ENCODE data around the gene LCN10. TPM values are rescaled to one million over a fixed set of nuclear protein-coding genes. Genes with fewer than 3 reads are reported as not detected.

Gene LCN10
- total and polyA plus RNA-seq, 10 of the 15 experiments (the other 5 are each of a cell fraction or from before 2014, with no cell fraction given) = 0.06 to 1.3 (median 0.21) TPM; not detected in 1

DNA sequence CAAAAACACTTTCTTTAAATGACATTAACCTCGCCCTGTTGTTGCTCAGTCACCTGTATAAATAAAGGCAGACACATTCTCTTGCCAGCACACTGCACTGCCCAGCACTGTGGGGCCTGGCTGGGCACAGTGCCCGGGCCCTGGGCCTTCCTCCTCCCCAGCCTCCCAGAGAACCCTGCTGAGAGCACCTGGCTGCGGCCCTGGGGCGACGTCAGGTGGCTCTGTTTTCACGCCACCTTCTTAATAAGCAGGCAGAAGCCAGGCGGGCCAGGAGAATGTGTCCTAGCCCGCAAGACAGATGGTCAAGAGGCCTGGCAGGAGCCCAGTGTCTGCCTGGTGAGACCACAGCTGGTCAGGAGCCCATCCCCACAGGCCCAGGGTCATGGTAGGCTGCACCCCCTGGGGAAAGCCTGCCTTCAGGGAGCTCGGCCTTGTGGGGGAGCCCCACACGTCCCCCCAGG lies 47.3 kb downstream of the LCN10 start (continued):
- TF ChIP-seq, protein P1, sequence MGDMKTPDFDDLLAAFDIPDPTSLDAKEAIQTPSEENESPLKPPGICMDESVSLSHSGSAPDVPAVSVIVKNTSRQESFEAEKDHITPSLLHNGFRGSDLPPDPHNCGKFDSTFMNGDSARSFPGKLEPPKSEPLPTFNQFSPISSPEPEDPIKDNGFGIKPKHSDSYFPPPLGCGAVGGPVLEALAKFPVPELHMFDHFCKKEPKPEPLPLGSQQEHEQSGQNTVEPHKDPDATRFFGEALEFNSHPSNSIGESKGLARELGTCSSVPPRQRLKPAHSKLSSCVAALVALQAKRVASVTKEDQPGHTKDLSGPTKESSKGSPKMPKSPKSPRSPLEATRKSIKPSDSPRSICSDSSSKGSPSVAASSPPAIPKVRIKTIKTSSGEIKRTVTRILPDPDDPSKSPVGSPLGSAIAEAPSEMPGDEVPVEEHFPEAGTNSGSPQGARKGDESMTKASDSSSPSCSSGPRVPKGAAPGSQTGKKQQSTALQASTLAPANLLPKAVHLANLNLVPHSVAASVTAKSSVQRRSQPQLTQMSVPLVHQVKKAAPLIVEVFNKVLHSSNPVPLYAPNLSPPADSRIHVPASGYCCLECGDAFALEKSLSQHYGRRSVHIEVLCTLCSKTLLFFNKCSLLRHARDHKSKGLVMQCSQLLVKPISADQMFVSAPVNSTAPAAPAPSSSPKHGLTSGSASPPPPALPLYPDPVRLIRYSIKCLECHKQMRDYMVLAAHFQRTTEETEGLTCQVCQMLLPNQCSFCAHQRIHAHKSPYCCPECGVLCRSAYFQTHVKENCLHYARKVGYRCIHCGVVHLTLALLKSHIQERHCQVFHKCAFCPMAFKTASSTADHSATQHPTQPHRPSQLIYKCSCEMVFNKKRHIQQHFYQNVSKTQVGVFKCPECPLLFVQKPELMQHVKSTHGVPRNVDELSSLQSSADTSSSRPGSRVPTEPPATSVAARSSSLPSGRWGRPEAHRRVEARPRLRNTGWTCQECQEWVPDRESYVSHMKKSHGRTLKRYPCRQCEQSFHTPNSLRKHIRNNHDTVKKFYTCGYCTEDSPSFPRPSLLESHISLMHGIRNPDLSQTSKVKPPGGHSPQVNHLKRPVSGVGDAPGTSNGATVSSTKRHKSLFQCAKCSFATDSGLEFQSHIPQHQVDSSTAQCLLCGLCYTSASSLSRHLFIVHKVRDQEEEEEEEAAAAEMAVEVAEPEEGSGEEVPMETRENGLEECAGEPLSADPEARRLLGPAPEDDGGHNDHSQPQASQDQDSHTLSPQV (IDR thresholded peaks at IDR 0.05) = no peak
- no peak for TF ChIP-seq DPF2 (IDR thresholded peaks at IDR 0.05)
- TF ChIP-seq, protein P2, sequence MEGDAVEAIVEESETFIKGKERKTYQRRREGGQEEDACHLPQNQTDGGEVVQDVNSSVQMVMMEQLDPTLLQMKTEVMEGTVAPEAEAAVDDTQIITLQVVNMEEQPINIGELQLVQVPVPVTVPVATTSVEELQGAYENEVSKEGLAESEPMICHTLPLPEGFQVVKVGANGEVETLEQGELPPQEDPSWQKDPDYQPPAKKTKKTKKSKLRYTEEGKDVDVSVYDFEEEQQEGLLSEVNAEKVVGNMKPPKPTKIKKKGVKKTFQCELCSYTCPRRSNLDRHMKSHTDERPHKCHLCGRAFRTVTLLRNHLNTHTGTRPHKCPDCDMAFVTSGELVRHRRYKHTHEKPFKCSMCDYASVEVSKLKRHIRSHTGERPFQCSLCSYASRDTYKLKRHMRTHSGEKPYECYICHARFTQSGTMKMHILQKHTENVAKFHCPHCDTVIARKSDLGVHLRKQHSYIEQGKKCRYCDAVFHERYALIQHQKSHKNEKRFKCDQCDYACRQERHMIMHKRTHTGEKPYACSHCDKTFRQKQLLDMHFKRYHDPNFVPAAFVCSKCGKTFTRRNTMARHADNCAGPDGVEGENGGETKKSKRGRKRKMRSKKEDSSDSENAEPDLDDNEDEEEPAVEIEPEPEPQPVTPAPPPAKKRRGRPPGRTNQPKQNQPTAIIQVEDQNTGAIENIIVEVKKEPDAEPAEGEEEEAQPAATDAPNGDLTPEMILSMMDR (IDR thresholded peaks at IDR 0.05 in 2 of 3, conservative IDR thresholded peaks at IDR 0.05 in 1 of 3; ENCODE audit: control insufficient read depth in 2 of 3, extremely low read depth in 1 of 3, insufficient read depth in 1 of 3, low read depth in 3 of 3, low read length in 3 of 3) = no peak
- no peak for TF ChIP-seq PAX5 (IDR thresholded peaks at IDR 0.05; ENCODE audit: borderline replicate concordance, low read depth, low read length)

DNA sequence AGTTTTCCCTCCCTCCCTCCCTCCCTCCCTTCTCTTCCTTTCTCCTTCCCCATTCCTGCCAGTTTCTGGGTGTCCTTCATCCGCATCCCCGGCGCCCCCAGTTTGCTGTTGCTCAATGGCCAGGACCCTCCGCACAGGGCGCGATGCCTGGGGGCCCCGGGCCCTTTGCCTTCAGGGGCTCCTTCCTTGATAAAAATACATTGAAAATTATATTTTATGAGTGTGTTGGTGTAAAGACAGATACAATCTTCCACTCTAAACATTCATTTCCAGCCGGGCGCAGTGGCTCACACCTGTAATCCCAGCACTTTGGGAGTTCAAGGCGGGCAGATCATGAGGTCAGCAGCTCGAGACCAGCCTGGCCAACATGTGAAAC lies 47.9 kb downstream of the LCN10 start:
- H3K4me2 ChIP-seq (ENCODE audit: control insufficient read depth, insufficient read depth) = no peak overlapping the region

More for the DNA sequence above, 47.9 kb downstream of the LCN10 start:
- in situ Hi-C loops (cut with MboI) (no loop called here), intact Hi-C loops (cut with micrococcal nuclease; ENCODE audit: unreplicated experiment) (no loop called here)
- Histone ChIP-seq H2AFZ (ENCODE audit: control insufficient read depth, low read depth, low read length) (no peak overlapping the region), H3K9ac (ENCODE audit: control insufficient read depth, insufficient read depth, low read length) (no peak overlapping the region), H3K79me2 (ENCODE audit: control insufficient read depth, insufficient read depth, low read length) (no peaks in the 10 kb centered on the region), H4K20me1 (ENCODE audit: control insufficient read depth, insufficient read depth) (no peaks in the 10 kb centered on the region), H3K36me3 (ENCODE audit: control insufficient read depth in 2 of 2, insufficient read depth in 2 of 2, low read length in 1 of 2) (no peaks in the 10 kb centered on the region), H3K27me3 (replicated peaks in 1 of 2; ENCODE audit: control insufficient read depth in 2 of 2, insufficient read depth in 2 of 2, low read length in 1 of 2) (no peaks in the 10 kb centered on the region), H3K4me1 (ENCODE audit: control insufficient read depth, insufficient read depth, low read length) (peaks cover 4% of the 10 kb centered on the region), H3K27ac (ENCODE audit: control insufficient read depth, insufficient read depth) (no peak overlapping the region), H3K9me3 (replicated peaks; ENCODE audit: control insufficient read depth, insufficient read depth, low read length) (no peaks in the 10 kb centered on the region), H3K4me3 (no peak overlapping the region)
- ChIA-PET POLR2A (no interaction called here), RAD21 (ENCODE audit: unreplicated experiment) (no interaction called here), SMC1A (ENCODE audit: uncharacterized antibody, unreplicated experiment) (no interaction called here), CTCF (interaction anchor here (1.4 to 1.9 kb wide), 2 partner anchors 23 to 32 kb away, joined by 4 read pairs; no protein-coding TSS in a partner anchor)
- no peak for TF ChIP-seq ZNF207 (IDR thresholded peaks at IDR 0.05; ENCODE audit: borderline replicate concordance)
- no peak for TF ChIP-seq MYB (IDR thresholded peaks at IDR 0.05; ENCODE audit: borderline replicate concordance, low read depth, low read length)
- TF ChIP-seq, protein P3, sequence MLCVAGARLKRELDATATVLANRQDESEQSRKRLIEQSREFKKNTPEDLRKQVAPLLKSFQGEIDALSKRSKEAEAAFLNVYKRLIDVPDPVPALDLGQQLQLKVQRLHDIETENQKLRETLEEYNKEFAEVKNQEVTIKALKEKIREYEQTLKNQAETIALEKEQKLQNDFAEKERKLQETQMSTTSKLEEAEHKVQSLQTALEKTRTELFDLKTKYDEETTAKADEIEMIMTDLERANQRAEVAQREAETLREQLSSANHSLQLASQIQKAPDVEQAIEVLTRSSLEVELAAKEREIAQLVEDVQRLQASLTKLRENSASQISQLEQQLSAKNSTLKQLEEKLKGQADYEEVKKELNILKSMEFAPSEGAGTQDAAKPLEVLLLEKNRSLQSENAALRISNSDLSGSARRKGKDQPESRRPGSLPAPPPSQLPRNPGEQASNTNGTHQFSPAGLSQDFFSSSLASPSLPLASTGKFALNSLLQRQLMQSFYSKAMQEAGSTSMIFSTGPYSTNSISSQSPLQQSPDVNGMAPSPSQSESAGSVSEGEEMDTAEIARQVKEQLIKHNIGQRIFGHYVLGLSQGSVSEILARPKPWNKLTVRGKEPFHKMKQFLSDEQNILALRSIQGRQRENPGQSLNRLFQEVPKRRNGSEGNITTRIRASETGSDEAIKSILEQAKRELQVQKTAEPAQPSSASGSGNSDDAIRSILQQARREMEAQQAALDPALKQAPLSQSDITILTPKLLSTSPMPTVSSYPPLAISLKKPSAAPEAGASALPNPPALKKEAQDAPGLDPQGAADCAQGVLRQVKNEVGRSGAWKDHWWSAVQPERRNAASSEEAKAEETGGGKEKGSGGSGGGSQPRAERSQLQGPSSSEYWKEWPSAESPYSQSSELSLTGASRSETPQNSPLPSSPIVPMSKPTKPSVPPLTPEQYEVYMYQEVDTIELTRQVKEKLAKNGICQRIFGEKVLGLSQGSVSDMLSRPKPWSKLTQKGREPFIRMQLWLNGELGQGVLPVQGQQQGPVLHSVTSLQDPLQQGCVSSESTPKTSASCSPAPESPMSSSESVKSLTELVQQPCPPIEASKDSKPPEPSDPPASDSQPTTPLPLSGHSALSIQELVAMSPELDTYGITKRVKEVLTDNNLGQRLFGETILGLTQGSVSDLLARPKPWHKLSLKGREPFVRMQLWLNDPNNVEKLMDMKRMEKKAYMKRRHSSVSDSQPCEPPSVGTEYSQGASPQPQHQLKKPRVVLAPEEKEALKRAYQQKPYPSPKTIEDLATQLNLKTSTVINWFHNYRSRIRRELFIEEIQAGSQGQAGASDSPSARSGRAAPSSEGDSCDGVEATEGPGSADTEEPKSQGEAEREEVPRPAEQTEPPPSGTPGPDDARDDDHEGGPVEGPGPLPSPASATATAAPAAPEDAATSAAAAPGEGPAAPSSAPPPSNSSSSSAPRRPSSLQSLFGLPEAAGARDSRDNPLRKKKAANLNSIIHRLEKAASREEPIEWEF (IDR thresholded peaks at IDR 0.05; ENCODE audit: insufficient replicate concordance, low read depth, low read length) = no peak
- BruUV-seq (replicated peaks) = no TSS peak
- no peak for ATAC-seq
- WGBS (ENCODE audit: insufficient coverage, insufficient replicate concordance, low lambda C conversion rate, missing lambda C conversion rate) = 77% methylated on average over 11 of the region's 11 CpGs
- FAIRE-seq = no peak
- no peak for DNase-seq (ENCODE audit: low read depth, low spot score)

Data from GM12878 (cell line).